GM21717 (cell line): ENCODE measurements around the gene SPTAN1.

Experiments
- ATAC-seq: cut with Tn5 transposase; IDR thresholded peaks from one replicate; pipeline ENCODE4 v1.9.1; 2021; ENCODE audit warnings: mild to moderate bottlenecking, moderate library complexity; ENCODE audit not compliant: unreplicated experiment

The SPTAN1 gene

DNA sequence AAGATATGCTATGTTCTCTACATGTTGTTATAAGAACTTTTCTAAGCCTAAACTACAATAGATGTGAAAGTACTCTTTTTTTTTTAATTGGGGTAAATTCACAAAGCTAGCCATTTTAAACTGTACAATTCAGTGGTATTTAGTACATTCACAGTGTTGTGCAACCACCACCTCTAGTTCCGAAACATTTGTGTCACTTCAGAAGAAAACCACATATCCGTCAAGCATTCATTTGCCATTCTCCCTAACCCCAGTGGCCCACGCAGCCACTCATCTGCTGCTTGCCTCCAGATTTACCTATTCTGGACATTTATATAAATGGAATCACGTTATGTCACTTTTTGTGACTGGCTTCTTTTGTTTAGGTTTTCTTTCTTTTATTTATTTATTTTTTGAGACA is 43.1 kb downstream of the SPTAN1 start:
- ATAC-seq = no peak

DNA sequence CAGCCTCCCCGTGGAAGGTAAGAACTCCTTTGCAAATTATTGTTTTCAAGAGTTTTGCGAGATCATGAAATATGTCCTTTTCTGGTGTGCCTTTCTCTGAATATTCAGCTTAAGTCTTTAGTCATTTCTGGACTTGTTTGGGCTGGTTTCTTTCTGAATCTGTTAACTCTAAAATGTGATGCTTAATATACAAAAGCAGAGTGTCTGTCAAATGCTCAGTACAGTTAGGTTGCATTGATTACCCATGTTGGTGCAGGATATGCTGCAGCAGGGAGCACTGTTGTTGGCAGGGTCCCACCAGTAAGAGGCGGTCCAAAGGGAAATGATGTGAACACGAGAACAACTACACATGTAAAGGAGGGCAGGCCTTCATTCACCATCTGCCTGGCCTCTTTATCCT is 47.7 kb downstream of the SPTAN1 start:
- no peak for ATAC-seq

DNA sequence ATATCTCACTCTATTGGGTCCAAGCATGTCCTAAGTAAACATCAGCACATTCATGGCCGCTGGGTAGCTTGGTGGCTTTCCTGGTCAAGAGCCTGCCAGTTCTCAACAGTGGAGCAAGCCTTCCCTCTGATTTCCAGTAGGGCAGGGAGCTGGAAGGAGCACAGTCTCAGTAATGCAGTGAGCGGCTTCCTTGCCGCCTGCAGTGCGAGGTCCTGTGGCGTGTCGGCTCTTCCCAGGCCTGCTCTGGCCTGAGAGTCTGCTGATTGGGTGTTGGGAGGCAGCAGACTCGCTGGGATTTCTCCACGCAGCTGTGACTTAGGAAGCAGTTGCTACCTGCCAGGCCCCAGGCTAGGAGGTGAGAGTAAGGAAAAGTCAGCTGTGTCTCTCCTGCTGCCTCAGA is 51.3 kb downstream of the SPTAN1 start:
- no peak for ATAC-seq

DNA sequence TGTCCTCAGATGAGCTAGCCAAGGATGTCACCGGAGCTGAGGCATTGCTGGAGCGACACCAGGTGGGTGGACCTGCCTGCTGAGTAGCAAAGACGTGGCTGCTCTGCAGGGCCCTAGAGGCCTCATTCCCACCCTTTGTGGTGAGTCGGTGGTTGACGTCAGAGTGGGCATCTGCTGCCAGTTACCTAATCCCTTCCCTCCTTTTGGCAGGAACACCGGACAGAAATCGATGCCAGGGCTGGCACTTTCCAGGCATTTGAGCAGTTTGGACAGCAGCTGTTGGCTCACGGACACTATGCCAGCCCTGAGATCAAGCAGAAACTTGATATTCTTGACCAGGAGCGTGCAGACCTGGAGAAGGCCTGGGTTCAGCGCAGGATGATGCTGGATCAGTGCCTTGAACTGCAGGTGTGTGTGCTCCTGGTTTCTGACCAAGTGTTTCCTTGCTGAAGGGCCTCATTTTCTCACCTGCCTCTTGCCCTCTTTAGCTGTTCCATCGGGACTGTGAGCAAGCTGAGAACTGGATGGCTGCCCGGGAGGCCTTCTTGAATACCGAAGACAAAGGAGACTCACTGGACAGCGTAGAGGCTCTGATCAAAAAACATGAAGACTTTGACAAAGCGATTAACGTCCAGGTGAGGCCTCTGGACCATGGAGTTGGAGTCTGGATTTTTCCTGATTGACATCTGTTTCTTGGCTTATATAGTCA is 55.4 kb downstream of the SPTAN1 start:
- no peak for ATAC-seq

DNA sequence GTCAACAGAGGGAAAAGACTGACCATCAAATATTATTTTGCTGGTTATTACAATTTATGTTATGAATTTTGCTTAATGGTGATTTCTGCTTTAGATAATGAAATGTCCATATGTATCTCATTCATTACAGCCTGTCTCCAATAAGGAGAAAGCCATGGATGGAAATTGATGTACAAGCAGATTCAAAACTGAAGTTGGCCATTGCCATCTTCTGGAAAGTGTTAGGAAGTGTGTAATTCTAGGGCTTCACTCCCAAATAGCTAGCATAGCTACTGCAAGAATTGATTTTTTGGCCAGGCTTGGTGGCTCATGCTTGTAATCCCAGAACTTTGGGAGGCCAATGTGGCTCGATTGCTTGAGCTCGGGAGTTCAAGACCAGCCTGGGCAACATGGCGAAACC is 58.5 kb downstream of the SPTAN1 start:
- ATAC-seq = no peak

DNA sequence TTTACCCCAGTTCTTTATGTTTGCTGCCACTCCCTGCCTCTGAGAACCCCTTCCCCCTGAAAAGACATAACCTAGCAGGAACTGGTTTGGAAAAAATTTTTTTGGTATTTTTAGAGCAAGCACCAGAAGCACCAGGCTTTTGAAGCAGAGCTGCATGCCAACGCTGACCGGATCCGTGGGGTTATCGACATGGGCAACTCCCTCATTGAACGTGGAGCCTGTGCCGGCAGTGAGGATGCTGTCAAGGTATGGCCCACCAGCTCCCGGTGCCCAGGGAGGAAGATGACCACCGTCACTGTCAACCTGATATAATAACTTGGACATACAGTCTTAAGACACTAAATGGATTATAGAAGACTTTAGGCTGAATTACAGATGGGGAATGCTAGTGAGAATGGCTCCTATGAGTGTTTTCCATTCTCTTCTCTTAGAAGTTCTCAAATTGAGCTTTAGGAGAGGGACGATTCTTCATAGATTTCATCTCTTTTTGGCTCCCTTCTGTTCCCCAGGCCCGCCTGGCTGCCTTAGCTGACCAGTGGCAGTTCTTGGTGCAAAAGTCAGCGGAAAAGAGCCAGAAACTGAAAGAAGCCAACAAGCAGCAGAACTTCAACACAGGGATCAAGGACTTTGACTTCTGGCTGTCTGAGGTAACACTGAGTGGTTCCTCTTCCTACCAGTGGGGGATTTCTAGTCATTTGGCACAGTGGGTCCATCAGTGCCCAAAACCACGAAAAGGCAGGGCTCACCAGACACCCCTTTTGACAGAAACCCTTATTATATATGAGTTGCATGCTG is 59.4 kb downstream of the SPTAN1 start:
- ATAC-seq = no peak

DNA sequence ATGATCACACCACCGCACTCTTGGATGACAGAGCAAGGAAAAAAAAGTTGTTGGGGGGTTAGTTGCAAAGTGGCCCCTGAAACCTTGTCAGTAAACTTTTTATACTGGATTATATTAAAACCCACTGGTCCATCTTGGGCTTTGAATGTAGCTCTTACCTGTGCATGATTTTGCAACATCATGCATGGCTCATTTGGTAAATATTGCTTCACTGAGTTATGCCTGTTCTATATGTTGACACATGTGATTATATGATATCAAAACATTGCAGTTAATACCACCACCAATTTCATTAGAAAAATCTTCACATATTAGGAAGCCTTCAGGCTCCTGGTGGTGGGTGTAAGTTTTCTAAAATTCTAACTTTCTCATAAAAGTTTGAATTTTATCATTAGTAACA is 62.3 kb downstream of the SPTAN1 start:
- no peak for ATAC-seq

DNA sequence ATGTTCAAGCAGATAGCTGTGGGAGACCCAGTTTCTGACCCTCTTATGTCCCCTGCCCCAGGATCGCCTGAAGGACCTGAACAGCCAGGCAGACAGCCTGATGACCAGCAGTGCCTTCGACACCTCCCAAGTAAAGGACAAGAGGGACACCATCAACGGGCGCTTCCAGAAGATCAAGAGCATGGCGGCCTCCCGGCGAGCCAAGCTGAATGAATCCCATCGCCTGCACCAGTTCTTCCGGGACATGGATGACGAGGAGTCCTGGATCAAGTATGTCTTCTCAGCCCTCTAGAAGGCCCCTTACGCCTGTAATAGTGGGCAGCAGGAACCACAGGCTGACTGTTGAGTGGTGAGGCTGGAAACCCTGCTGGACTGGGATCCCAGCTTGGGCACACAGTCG is 63.2 kb downstream of the SPTAN1 start:
- no peak for ATAC-seq

DNA sequence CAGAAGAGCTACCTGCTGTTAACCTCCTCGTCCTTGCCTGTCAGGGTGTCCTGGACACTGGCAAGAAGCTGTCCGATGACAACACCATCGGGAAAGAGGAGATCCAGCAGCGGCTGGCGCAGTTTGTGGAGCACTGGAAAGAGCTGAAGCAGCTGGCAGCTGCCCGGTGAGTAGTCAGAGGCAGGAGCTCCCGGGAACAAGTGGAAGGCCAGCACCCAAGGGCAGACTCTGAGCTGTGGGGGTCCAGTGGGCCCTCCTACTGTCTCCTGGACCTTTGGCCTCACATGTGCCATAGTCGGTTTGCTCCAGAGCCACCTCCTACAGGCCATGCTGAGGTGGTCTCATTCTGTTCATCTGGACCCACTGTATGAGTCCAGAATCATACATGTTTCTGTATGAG is 65.6 kb downstream of the SPTAN1 start:
- ATAC-seq = no peak

DNA sequence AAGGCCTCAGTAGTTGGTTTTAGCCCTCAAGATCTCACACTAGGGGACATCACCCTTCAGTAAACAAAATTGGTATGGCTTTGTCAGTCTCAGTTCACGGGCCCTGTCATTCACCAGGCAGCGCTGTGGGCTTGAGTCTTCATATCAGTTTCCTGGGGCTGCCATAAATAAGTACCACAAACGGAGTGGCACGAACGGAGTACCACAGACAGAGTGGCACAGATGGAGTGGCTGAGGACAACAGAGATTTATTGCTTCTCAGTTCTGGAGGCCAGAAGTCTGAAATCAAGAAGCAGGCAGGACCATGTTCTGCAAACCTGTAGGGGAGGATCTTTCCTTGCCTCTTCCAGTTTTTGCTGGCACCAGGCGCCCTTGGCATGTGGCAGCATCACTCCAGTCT is 66.7 kb downstream of the SPTAN1 start:
- no peak for ATAC-seq

DNA sequence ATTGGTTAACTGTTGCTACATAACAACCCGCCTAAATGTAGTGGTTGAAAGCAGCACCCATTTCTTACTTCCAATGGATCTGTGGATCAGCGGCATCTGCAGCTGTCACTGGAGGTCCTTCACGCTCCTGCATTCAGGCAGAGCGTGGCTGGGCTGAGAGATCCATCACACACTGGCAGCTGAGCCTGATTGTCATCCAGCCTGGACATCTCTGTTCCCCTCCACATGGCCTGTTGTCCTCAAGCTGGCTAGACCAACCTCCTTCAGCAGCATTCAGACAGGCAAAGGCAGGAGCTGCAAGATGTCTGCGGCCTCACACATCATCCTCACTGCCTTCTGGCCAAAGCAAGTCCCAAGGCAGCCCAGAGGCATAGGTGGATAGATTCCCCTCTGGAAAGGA is 67.4 kb downstream of the SPTAN1 start:
- no peak for ATAC-seq

DNA sequence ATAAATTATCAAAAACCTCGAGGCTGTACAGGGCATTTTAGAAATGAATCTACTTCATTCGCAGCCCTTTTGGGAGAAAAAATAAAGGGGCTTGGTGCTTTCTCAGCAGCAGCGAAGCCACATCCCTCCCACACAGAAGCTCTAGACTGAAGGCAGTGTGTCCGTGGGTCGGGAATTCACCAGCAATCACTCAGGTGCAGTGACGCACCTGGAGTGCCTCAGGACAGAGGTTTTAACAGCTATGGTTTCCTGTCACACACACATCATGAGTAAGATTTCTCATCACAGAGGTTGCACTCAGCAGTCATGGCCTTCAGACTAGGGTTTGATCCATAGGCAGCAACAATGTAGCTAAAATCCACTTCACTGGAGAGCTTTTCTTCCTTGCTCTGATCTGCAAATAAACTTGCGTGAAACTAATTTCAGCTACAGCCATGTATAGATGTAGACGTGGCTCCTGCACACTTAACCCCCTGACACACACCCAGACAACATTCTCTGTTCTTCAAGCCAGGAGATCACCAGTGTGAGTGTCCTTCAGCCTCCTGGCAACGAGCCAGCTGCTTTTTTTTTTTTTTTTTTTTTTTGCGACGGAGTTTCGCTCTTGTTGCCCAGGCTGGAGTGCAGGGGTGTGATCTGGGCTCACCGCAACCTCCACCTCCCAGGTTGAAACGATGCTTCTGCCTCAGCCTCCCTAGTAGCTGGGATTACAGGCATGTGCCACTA is 69.5 kb downstream of the SPTAN1 start:
- no peak for ATAC-seq

DNA sequence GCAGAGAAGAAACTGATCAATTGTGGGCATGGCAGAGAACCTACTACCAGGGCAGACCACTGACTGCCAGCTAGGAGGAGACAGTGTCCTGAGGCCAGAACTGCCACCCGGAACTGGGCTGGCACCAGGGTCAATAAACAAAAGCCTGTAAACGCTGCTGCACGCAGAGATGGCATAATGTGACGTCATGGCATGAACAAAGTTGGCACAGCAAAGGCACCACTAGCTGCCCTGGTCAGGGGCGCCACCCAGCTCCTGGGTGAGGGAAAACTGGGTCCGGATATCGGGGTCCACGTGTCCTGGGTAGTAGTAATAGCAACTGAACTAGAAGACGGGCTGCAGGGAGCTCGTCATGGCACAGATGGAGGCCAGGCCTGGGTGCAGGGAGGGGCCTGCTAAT is 72.2 kb downstream of the SPTAN1 start:
- ATAC-seq = no peak

DNA sequence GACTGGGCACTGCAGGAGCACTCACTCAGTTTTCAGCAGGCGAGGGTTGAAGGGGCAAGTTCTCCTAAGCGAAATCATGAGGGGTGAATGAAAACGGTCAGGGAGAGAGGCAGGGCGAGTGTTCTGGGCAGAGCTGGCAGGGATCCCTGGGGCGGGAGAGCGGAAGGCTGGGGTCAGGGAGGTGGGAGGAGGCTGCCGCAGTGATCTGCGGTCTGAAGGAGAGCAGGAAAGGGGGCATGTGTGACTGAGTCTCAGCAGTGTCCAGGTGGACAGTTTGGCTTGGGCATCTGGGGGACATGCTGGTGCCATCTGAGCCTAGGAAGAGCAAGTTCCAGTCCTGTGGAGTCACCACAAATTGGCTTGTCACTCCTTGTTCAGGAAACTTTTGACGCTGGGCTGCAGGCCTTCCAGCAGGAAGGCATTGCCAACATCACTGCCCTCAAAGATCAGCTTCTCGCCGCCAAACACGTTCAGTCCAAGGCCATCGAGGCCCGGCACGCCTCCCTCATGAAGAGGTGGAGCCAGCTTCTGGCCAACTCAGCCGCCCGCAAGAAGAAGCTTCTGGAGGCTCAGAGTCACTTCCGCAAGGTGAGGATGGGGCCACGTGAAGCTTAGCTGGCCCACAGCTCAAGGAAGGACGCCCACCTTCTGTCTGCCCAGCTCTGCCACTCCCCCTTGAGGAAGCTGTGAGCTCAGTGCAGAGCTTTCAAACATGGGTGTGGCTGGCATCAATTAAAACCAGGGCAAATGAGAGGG is 73.2 kb downstream of the SPTAN1 start:
- ATAC-seq = no peak

DNA sequence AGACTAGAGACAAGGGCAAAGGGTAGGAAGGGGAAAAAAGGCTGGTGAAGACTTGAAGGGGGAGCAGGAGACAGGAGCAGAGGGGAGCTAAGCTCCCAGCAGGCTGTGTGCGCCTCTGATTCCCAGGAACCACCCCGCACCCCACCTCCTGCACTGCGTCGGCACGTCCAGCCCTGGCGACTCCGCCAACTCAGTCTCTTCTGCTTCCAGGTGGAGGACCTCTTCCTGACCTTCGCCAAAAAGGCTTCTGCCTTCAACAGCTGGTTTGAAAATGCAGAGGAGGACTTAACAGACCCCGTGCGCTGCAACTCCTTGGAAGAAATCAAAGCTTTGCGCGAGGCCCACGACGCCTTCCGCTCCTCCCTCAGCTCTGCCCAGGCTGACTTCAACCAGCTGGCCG is 73.8 kb downstream of the SPTAN1 start:
- no peak for ATAC-seq

DNA sequence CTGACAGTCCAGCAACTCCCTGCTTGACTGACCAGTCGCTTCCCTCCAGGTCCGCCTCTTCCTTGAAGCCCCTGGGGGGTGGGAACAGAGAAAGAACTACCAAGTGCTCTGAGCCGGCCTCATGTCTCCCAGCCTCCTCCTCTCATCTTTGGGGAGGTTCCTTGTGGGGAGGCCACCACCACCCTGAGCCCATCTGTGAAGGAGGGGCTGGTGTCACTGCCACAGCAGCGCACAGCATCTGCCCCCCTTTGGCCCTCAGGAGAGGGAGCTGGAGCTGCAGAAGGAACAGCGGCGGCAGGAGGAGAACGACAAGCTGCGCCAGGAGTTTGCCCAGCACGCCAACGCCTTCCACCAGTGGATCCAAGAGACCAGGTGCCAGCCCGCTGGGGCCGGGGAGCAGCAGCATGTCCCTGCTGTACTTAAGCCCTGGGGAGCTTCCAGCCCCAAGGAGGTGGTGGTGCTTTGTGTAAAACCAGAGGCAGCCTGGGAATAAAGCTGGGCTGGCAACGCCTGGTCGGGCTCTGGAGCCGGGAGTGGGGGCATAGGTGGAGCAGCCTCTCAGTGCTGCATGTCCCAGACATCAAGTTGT is 74.8 kb downstream of the SPTAN1 start:
- no peak for ATAC-seq

DNA sequence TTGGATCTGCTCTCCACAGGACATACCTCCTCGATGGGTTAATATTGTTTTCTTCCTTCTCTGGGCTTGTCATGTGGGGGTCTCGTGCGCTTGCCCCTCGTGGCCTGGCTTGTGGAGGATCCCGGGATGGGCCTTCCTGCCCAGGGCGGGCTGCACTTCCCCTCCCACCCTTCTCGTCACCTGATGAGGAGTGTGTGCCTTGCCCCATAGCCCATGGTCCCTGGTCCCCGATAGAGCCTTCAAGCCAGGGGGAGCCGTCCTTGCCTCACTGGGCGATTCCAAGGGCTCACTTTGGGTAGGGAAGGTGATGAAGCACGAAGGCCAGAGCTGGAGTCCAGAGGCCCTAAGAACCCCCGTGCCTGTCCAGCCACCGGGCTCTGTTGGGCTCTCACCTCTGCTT is 75.5 kb downstream of the SPTAN1 start:
- no peak for ATAC-seq

DNA sequence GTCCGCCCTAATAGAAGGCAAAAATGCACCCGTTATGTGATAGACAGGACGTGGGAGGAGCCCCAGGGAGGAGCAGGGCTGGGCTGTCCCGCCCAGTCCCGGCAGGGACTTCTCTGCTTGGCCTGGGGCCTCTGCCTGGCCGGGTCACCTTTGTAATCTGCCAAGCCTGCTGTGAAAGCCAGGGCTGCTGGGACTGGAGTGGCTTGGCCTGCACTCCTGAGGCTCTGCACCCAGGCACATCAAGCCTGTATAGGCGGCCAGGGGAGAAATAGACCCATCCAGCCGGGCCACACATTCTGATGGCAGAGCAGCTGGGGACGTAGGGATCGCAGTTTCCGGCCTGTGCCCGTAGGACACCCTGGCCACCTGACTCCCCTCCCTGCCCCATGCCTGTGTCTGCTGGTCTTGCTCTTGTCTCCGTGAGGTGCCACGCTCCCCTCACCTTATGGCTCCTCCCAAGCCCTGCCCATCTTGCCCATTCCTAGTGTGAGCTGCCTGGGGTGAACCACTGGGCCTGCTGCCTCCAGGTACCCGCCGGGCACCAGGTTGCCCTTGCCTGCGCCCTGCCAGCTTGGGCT is 76.2 kb downstream of the SPTAN1 start:
- ATAC-seq = no peak

DNA sequence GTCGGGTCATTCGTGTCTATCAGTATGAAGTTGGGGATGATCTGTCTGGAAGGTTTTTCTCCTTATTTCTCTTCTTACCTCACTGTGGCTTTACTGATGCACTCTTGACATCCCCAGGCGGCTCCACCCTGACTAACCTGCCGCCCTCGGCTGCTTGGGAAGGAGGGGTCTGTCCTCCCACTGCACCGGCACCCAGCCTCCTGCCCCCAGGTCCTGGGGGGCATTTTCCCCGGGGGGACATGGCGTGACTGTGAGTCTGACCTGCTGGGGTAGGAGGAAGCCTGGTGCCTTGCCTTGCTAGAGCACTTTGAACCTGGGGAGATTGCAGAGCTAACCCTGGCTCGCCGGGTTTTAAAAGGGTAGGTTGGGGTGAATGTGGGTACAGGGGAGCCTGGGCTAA is 76.7 kb downstream of the SPTAN1 start:
- no peak for ATAC-seq

DNA sequence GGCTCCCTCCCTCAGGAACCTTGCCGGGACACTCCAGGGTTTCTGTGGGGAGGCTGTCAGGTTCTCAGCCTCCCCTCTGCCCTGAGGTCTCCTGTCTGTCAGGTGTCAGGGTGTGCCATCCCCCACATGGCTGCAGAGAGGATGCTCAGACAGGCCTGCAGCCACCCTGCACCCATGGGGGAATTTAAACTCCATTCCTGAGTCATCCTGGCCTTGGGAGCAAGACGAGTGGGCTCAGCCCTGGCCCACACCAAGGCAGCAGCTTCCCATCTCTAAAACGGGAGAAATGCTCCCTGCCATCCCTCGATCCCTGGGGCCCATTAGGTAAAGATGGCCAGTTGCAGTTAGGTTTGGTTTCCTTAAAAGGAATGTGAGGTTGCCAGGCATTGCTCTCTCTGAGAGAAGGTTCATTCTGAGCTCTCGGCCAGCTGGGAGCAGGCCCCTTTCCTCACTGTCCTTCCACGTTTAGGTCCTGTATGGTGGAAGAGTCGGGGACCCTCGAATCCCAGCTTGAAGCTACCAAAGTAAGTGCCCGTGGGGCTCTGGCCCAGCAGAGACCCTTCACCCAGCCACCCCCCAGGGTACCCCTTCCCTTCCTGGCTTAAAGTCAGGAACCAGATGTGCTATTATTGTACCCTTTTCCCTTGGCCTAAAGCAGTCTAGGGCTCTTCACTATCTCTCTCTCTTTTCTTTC is 77.6 kb downstream of the SPTAN1 start:
- ATAC-seq = no peak
